Measurements from ENCODE around the gene F8A1.

- TF ChIP-seq CTCF (conservative IDR thresholded peaks at IDR 0.05 in 1 of 2, IDR thresholded peaks at IDR 0.05 in 1 of 2; ENCODE audit: extremely low read depth in 1 of 2, insufficient read depth in 1 of 2, low read depth in 1 of 2, low read length in 2 of 2) = no peak
- TF ChIP-seq EZH2 (IDR thresholded peaks at IDR 0.05; ENCODE audit: borderline replicate concordance, low read length) = no peak
Observed at GRCh38 chrX:154914052-154914451, 27.9 kb downstream of the F8A1 start.
